HepG2 (cell line): ENCODE measurements around the gene AFDN. TPM values are rescaled to one million over a fixed set of nuclear protein-coding genes. Genes with fewer than 3 reads are reported as not detected.

Experiments
- ATF2 ChIP-seq: sonication (generic); formaldehyde crosslinking; IDR thresholded peaks from 2 replicates; pipeline ENCODE4 v1.4.0; 2020; ENCODE audit warnings: missing genetic modification reagents
- ELF1 ChIP-seq: sonication (generic); formaldehyde crosslinking; IDR thresholded peaks from 2 replicates; pipeline ENCODE4 v1.4.0; 2020; ENCODE audit warnings: missing genetic modification reagents
- FOXA1 ChIP-seq, 2 experiments: fragments of 450-650 bp in 1 of 2; sonication (generic) in 1 of 2; formaldehyde crosslinking in 1 of 2; IDR thresholded peaks; 2 replicates each; pipeline versions ENCODE4 v1.4.0 to v1.6.1; 2016 to 2020; ENCODE audit warnings: missing genetic modification reagents in 1 of 2
- HOMEZ ChIP-seq: IDR thresholded peaks from 2 replicates; pipeline ENCODE4 v1.6.1; 2016; ENCODE audit warnings: low read depth
- IKZF4 ChIP-seq: sonication (generic); formaldehyde crosslinking; IDR thresholded peaks from 2 replicates; pipeline ENCODE4 v1.5.1; 2020; ENCODE audit warnings: borderline replicate concordance, mild to moderate bottlenecking, low read depth, missing genetic modification reagents; ENCODE audit errors: not compliant biosample characterization
- KAT7 ChIP-seq: IDR thresholded peaks from 2 replicates; pipeline ENCODE4 v1.6.1; 2018; ENCODE audit warnings: borderline replicate concordance, missing compliant biosample characterization
- NR2F6 ChIP-seq, 2 experiments: IDR thresholded peaks; 2 replicates each; pipeline ENCODE4 v1.6.1; 2016; ENCODE audit warnings: antibody characterized with exemption in 1 of 2, mild to moderate bottlenecking in 1 of 2
- SOX6 ChIP-seq, 2 experiments: fragments of 450-650 bp in 1 of 2; sonication (generic) in 1 of 2; formaldehyde crosslinking in 1 of 2; IDR thresholded peaks; 2 replicates each; pipeline versions ENCODE4 v1.4.0 to v1.6.1; 2017 to 2020; ENCODE audit warnings: antibody characterized with exemption in 1 of 2, mild to moderate bottlenecking in 1 of 2, missing genetic modification reagents in 1 of 2
- TERF1 ChIP-seq: sonication (generic); formaldehyde crosslinking; IDR thresholded peaks from 2 replicates; pipeline ENCODE4 v1.8.0; 2022; ENCODE audit warnings: mild to moderate bottlenecking, missing genetic modification reagents, moderate library complexity
- TFE3 ChIP-seq: IDR thresholded peaks from 2 replicates; pipeline ENCODE4 v1.6.1; 2016
- ZBTB21 ChIP-seq: sonication (generic); formaldehyde crosslinking; IDR thresholded peaks from 2 replicates; pipeline ENCODE4 v1.4.0; 2020; ENCODE audit warnings: missing genetic modification reagents
- ZBTB25 ChIP-seq: IDR thresholded peaks from 2 replicates; pipeline ENCODE4 v1.6.1; 2018; ENCODE audit warnings: missing genetic modification reagents
- ZNF451 ChIP-seq: sonication (generic); formaldehyde crosslinking; IDR thresholded peaks from 2 replicates; pipeline ENCODE4 v1.5.0; 2020; ENCODE audit warnings: mild to moderate bottlenecking, missing genetic modification reagents
- ZNF646 ChIP-seq: sonication (generic); formaldehyde crosslinking; IDR thresholded peaks from 2 replicates; pipeline ENCODE4 v1.9.0; 2021; ENCODE audit warnings: mild to moderate bottlenecking, missing genetic modification reagents
- ZNF766 ChIP-seq: sonication (generic); formaldehyde crosslinking; IDR thresholded peaks from 2 replicates; pipeline ENCODE4 v1.5.0; 2020; ENCODE audit warnings: missing genetic modification reagents, borderline replicate concordance
- ZSCAN29 ChIP-seq: sonication (generic); formaldehyde crosslinking; conservative IDR thresholded peaks from 2 replicates; pipeline ENCODE4 v1.4.0; 2020; ENCODE audit warnings: mild to moderate bottlenecking, missing genetic modification reagents
- polyA plus RNA-seq, 8 experiments: library from polyadenylated mRNA; depleted of rRNA in 3 of 8; stranded (reverse) in 7 of 8; unstranded in 1 of 8; fragments of >200 nt; fragmentation: Illumina TruSeq in 4 of 8; extraction: Trizol in 4 of 8; gene quantifications; 2 replicates each; pipeline versions ENCODE4 v1.2.1 to v1.2.3, GENCODE V29; 2011 to 2016; ENCODE audit warnings: low read depth in 4 of 8, missing spikeins in 1 of 8, mixed read lengths in 1 of 8; ENCODE audit not compliant: insufficient read depth in 1 of 8
- total RNA-seq, 5 experiments: library from RNA; depleted of rRNA; stranded (reverse); fragments of >200 nt; fragmentation: Illumina TruSeq; extraction: Trizol; gene quantifications; 2 replicates each; pipeline ENCODE4 v1.2.3, GENCODE V29; 2016; ENCODE audit warnings: low read depth in 1 of 5

Gene AFDN
- total and polyA plus RNA-seq, 2 of the 13 experiments (the other 11 are each of a cell fraction or from before 2014, with no cell fraction given): 136 to 151 TPM

- TF ChIP-seq SOX6 (IDR thresholded peaks at IDR 0.05): no peak
- TF ChIP-seq SOX6 (CRISPR knock-in tag; IDR thresholded peaks at IDR 0.05): 0 out of 2 replicates have a peak, but pooled peaks have one; percentile 41
- peak; percentile 91 for TF ChIP-seq ZNF646 (CRISPR knock-in tag)
- no peak for TF ChIP-seq ZSCAN29 (CRISPR knock-in tag)
- TF ChIP-seq TERF1 (CRISPR knock-in tag): no peak
- no peak for TF ChIP-seq ZNF766 (CRISPR knock-in tag)
- no peak for TF ChIP-seq ZBTB25 (CRISPR knock-in tag)
- TF ChIP-seq ATF2: no peak
- no peak for TF ChIP-seq ZNF451 (CRISPR knock-in tag)
- no peak for TF ChIP-seq IKZF4 (CRISPR knock-in tag)
- TF ChIP-seq TFE3 (CRISPR knock-in tag): no peak
- no peak for TF ChIP-seq FOXA1 (IDR thresholded peaks at IDR 0.05)
- peak; percentile 85 for TF ChIP-seq FOXA1 (CRISPR knock-in tag; IDR thresholded peaks at IDR 0.05)
- TF ChIP-seq HOMEZ: 0 out of 2 replicates have a peak, but pooled peaks have one; percentile 19
- TF ChIP-seq KAT7: 0 out of 2 replicates have a peak, but pooled peaks have one; percentile 29
- TF ChIP-seq ELF1 (CRISPR knock-in tag): no peak
- peak; percentile 7; the same call in 1 of the 2 replicates for TF ChIP-seq NR2F6 (IDR thresholded peaks at IDR 0.05)
- TF ChIP-seq NR2F6 (CRISPR knock-in tag; IDR thresholded peaks at IDR 0.05): no peak
- no peak for TF ChIP-seq ZBTB21 (CRISPR knock-in tag)
Measured at GRCh38 chr6:167839755-167840154, 13.0 kb downstream of the AFDN start (continued).
